AG04450 (cell line): ENCODE measurements around the gene CDH5. TPM values are rescaled to one million over a fixed set of nuclear protein-coding genes. Genes with fewer than 3 reads are reported as not detected.

ENCODE experiments used
- CTCF ChIA-PET: fragments of 300-600, 350-600 bp; formaldehyde crosslinking; extraction: SDS; loops from one replicate; lab custom pipeline; 2022; ENCODE audit warnings: antibody characterized with exemption, inconsistent platforms; lab: Charles Lee
- POLR2A ChIA-PET: fragments of 350-600 bp; formaldehyde crosslinking; extraction: SDS; loops from one replicate; lab custom pipeline; 2021; ENCODE audit warnings: antibody characterized with exemption, inconsistent platforms; lab: Yijun Ruan, JAX
- DNase-seq: peaks from one replicate; pipeline ENCODE4 v3.0.0-alpha.2; 2011; ENCODE audit warnings: low read depth, low spot score
- H3K27ac ChIP-seq: one replicate; pipeline ENCODE4 v1.5.1; 2012; ENCODE audit warnings: low read depth, low read length, control low read depth
- H3K27me3 ChIP-seq: one replicate; pipeline ENCODE4 v1.6.0; 2012; ENCODE audit warnings: low read length; ENCODE audit not compliant: control insufficient read depth, insufficient read depth
- H3K4me3 ChIP-seq: 2 replicates; pipeline ENCODE4 v1.5.1; 2011; ENCODE audit warnings: mild to moderate bottlenecking, low read depth, low read length, control low read depth
- H3K9me3 ChIP-seq: 2 replicates; pipeline ENCODE4 v1.5.1; 2012; ENCODE audit warnings: low read length; ENCODE audit not compliant: control insufficient read depth, insufficient read depth
- CTCF ChIP-seq: IDR thresholded peaks from 2 replicates; pipeline ENCODE4 v1.5.1; 2011; ENCODE audit warnings: low read depth, low read length, control low read depth, inconsistent platforms
- polyA plus RNA-seq: library from polyadenylated mRNA; depleted of rRNA; stranded (reverse); fragments of >200 nt; gene quantifications from 2 replicates; pipeline ENCODE4 v1.2.3, GENCODE V29; 2011

Gene CDH5
- polyA plus RNA-seq, 1 experiment: not detected

GRCh38 chr16:66377324-66377723 is 10.8 kb downstream of the CDH5 start:
- POLR2A ChIA-PET: no interaction called here
- Histone ChIP-seq H3K9me3 (no peaks in the 10 kb centered on the region), H3K4me3 (no peak overlapping the region), H3K27ac (no peak overlapping the region), H3K27me3 (peaks cover 13% of the 10 kb centered on the region)
- TF ChIP-seq CTCF: no peak
- CTCF ChIA-PET: interaction anchor here (1.8 kb wide), 1 partner anchor 20 kb away, joined by 4 read pairs; no protein-coding TSS in a partner anchor
- DNase-seq: no peak

- ChIA-PET POLR2A (no interaction called here), CTCF (no interaction called here)
- peaks cover 7% of the 10 kb centered on the region for H3K27me3 ChIP-seq
- no peak overlapping the region for H3K27ac ChIP-seq
- H3K4me3 ChIP-seq: no peak overlapping the region
- no peak for DNase-seq
- no peaks in the 10 kb centered on the region for H3K9me3 ChIP-seq
- TF ChIP-seq CTCF: no peak
Observed at GRCh38 chr16:66378741-66379570, 12.5 kb downstream of the CDH5 start.

- Histone ChIP-seq H3K27me3 (peaks cover 4% of the 10 kb centered on the region), H3K27ac (no peak overlapping the region), H3K4me3 (no peak overlapping the region), H3K9me3 (no peaks in the 10 kb centered on the region)
- TF ChIP-seq CTCF: no peak
- ChIA-PET CTCF (no interaction called here), POLR2A (no interaction called here)
- DNase-seq: no peak
Observed at GRCh38 chr16:66379571-66379941, 13.1 kb downstream of the CDH5 start.

- peaks cover 4% of the 10 kb centered on the region for H3K27me3 ChIP-seq
- no peak for DNase-seq
- TF ChIP-seq CTCF: no peak
- no peaks in the 10 kb centered on the region for H3K9me3 ChIP-seq
- ChIA-PET POLR2A (no interaction called here), CTCF (interaction anchor here (1.2 kb wide), 1 partner anchor 23 kb away, joined by 4 read pairs; no protein-coding TSS in a partner anchor)
- no peak overlapping the region for H3K4me3 ChIP-seq
- H3K27ac ChIP-seq: no peak overlapping the region
Observed at GRCh38 chr16:66380421-66380820, 13.9 kb downstream of the CDH5 start.

- ChIA-PET CTCF (interaction anchor here (1.2 kb wide), 1 partner anchor 25 kb away, joined by 4 read pairs; no protein-coding TSS in a partner anchor), POLR2A (no interaction called here)
- no peak overlapping the region for H3K4me3 ChIP-seq
- H3K9me3 ChIP-seq: no peaks in the 10 kb centered on the region
- peaks cover 4% of the 10 kb centered on the region for H3K27me3 ChIP-seq
- TF ChIP-seq CTCF: no peak
- H3K27ac ChIP-seq: no peak overlapping the region
- DNase-seq: no peak
Observed at GRCh38 chr16:66381585-66382170, 15.2 kb downstream of the CDH5 start.
